Glutamatergic neuron (in vitro differentiated cells): ENCODE results near the gene ELF1. TPM values are rescaled to one million over a fixed set of nuclear protein-coding genes. Genes with fewer than 3 reads are reported as not detected.

Experiments
- DNase-seq: peaks from one replicate; pipeline ENCODE4 v3.0.0; 2022
- H3K27ac Mint-ChIP-seq: one replicate; pipeline ENCODE4 v1.8.0; 2020; ENCODE audit warnings: mild to moderate bottlenecking, mixed read lengths, inconsistent platforms; ENCODE audit not compliant: unreplicated experiment
- H3K27me3 Mint-ChIP-seq: one replicate; pipeline ENCODE4 v1.8.0; 2020; ENCODE audit warnings: mild to moderate bottlenecking, moderate library complexity, mixed read lengths, inconsistent platforms; ENCODE audit not compliant: unreplicated experiment
- H3K36me3 Mint-ChIP-seq: one replicate; pipeline ENCODE4 v1.8.0; 2020; ENCODE audit warnings: mild to moderate bottlenecking, mixed read lengths, inconsistent platforms; ENCODE audit not compliant: unreplicated experiment
- H3K4me1 Mint-ChIP-seq: one replicate; pipeline ENCODE4 v1.8.0; 2020; ENCODE audit warnings: mild to moderate bottlenecking, low read depth, mixed read lengths, inconsistent platforms; ENCODE audit not compliant: unreplicated experiment
- H3K4me3 Mint-ChIP-seq: one replicate; pipeline ENCODE4 v1.8.0; 2020; ENCODE audit warnings: mild to moderate bottlenecking, mixed read lengths, inconsistent platforms; ENCODE audit not compliant: unreplicated experiment
- H3K9me3 Mint-ChIP-seq: one replicate; pipeline ENCODE4 v1.8.0; 2020; ENCODE audit warnings: mild to moderate bottlenecking, moderate library complexity, mixed read lengths, inconsistent platforms; ENCODE audit not compliant: unreplicated experiment
- CTCF ChIP-seq: fragments of 200-600 bp; sonication (generic); IDR thresholded peaks from one replicate; pipeline ENCODE4 v1.5.0; 2021; ENCODE audit not compliant: partially characterized antibody, unreplicated experiment
- long read RNA-seq: library from polyadenylated mRNA; unstranded; transcript quantifications from one replicate; pipeline ENCODE4 v2.0.0, GENCODE V29; 2020; ENCODE audit not compliant: unreplicated experiment
- total RNA-seq: library from RNA; stranded (reverse); fragmentation: NEBNext Ultra II Directional; extraction: Animal tissue kit (Norgen Biotek cat#: 25700); gene quantifications from one replicate; pipeline ENCODE4 v1.2.1, GENCODE V29; 2021; ENCODE audit not compliant: unreplicated experiment

ELF1 gene
- total RNA-seq = 9.8 TPM
- long read RNA-seq, partial matches to known transcripts = 0 of 1 reads
- long read RNA-seq, other reads (novel, unspliced or antisense) = 1 of 1 reads

- Mint-ChIP-seq H3K36me3 (no peaks in the 10 kb centered on the region), H3K9me3 (no peaks in the 10 kb centered on the region), H3K4me1 (no peaks in the 10 kb centered on the region), H3K27ac (no peak within 1 kb of the TSS), H3K27me3 (no peaks in the 10 kb centered on the region), H3K4me3 (no peak within 1 kb of the TSS)
- no peak for DNase-seq
- no peak for TF ChIP-seq CTCF
Measured at GRCh38 chr13:41019011-41019487, at the start of gene ELF1. Gene ELF1, minus strand, starts transcription at chr13:41019316. Its CDS starts 37,262 bp downstream, at chr13:40982054.

GRCh38 chr13:41065078-41065477 is 46.0 kb upstream of the ELF1 start:
- peaks cover 7% of the 10 kb centered on the region for H3K4me1 Mint-ChIP-seq
- H3K36me3 Mint-ChIP-seq = no peaks in the 10 kb centered on the region
- H3K9me3 Mint-ChIP-seq = peaks cover 19% of the 10 kb centered on the region
- H3K27ac Mint-ChIP-seq = no peak overlapping the region
- H3K4me3 Mint-ChIP-seq = no peak overlapping the region
- no peak for DNase-seq
- peaks cover 19% of the 10 kb centered on the region for H3K27me3 Mint-ChIP-seq
- TF ChIP-seq CTCF = no peak

- no peak for TF ChIP-seq CTCF
- Mint-ChIP-seq H3K4me3 (no peak overlapping the region), H3K27ac (no peak overlapping the region), H3K9me3 (peaks cover 24% of the 10 kb centered on the region), H3K4me1 (peaks cover 7% of the 10 kb centered on the region), H3K27me3 (peaks cover 21% of the 10 kb centered on the region), H3K36me3 (no peaks in the 10 kb centered on the region)
- no peak for DNase-seq
Measured at GRCh38 chr13:41064493-41064892, 45.4 kb upstream of the ELF1 start.

GRCh38 chr13:41061914-41062837 is 43.1 kb upstream of the ELF1 start:
- no peak for DNase-seq
- no peaks in the 10 kb centered on the region for H3K36me3 Mint-ChIP-seq
- peaks cover 26% of the 10 kb centered on the region for H3K9me3 Mint-ChIP-seq
- no peak for TF ChIP-seq CTCF
- H3K27ac Mint-ChIP-seq = peak overlapping the region; percentile 93
- H3K4me3 Mint-ChIP-seq = peak overlapping the region; percentile 98
- peaks cover 21% of the 10 kb centered on the region for H3K27me3 Mint-ChIP-seq
- H3K4me1 Mint-ChIP-seq = peaks cover 12% of the 10 kb centered on the region
